HG03196 (cell line): ENCODE data around the gene ARID3C.

Experiments used
- ATAC-seq: cut with Tn5 transposase; IDR thresholded peaks from one replicate; pipeline ENCODE4 v1.9.1; 2021; ENCODE audit not compliant: unreplicated experiment

Gene ARID3C

DNA sequence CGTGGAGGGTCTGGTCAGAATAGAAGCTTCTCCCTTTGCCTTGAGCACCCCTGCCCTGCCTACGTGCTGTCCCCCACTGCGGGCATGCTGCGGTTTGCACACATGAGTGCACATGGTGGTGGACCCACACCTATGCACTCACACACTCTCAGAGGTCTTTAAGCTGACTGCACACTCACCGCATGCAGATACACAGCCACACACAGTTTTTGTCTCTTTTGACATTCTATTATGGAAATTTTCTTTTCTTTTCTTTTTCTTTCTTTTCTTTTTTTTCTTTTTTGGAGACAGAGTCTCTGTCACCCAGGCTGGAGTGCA, 584 bp upstream of the ARID3C start:
- ATAC-seq: no peak

DNA sequence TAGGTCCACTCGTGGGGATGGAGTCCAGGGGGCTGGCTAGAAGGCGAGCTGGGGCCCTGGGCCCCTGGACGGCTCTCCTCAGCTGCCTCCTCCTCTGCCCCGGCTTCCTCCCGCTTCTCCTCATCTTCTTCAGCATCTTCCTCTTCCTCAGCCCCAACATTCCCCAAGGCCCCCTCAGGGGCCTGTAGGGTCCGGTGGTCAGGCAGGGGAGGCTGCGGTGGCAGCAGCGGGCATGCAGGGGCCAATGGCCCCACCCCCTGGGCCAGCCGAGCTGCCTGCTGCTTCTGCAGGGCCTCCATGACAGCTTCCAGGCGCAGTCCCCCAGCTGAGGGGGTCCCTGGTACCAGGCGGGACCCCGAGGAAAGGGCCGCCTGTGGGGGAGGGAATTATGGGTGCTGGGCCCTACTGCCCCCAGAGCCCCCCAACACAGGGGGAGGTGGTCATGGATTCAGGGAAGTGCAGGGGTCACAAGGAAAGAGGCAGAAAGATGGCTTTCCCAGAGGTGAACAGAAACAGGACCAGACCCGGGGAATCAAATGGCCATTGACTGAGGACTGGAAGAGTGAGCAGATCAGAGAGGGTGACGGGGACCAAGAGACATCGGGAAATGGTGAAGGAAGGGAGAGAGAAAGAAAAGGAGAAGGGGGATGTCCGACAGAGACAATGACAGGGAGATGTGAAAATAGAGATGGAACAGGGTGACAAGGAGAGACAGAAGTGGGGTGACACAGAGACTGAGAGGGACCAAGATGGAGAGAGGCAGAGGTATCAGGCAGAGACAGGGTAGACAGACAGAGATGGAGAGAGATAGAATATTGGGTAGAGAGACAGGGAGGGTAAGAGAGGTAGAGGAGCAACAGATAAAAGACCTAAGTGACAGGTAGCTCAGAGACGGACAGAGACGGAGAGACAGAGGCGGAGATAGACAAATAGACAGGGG, 880 bp downstream of the ARID3C start:
- ATAC-seq: no peak

DNA sequence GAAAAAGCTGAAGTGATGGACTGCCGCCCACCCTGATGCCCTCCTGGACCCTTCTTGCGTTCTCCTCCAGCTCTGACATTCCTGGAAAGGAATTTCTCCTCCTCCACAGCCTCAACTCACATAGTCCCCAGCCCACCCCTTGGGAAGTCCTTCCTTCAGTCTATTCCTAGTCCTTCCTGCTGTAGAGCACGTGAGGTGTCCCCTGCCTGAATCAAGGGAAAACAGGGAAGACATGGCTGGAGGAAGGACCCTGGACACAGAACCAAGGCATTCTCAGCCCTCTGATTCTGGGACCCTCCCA, 3.7 kb downstream of the ARID3C start:
- ATAC-seq: no peak

DNA sequence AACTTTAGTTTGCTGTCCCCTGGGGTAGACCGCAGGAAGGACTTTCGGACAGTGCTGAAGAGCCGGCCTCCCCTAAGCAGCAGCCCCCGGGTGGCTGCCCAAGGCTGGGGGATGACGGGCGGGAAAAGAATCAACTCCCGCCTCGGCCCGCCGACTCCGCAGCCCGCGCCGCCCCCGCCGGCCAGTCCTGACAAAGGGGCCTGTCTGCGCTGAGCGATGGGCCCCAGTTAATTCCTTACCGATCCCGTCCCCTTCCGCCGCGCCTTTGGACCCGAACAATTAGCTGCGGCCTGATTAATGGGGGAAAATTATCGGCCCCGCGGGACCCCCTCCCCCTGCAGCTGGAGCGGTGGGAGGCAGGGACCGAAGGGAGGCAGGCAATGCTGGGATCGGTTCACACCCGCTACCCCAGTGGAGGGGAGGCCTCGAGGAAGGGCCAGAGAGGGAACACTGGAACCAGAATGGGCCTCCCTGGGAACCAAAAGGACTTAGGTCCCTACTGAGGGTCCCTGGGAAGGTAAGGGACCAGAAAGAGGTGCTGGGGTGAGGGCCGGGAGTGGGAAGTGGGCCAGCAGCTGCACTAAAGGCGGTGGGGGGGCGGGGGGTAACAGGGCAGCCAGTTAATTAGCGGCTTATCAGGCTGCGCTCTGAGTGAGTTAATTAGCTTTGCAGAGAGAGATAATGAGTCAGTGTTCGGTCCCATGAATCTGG, 4.2 kb downstream of the ARID3C start:
- ATAC-seq: no peak

DNA sequence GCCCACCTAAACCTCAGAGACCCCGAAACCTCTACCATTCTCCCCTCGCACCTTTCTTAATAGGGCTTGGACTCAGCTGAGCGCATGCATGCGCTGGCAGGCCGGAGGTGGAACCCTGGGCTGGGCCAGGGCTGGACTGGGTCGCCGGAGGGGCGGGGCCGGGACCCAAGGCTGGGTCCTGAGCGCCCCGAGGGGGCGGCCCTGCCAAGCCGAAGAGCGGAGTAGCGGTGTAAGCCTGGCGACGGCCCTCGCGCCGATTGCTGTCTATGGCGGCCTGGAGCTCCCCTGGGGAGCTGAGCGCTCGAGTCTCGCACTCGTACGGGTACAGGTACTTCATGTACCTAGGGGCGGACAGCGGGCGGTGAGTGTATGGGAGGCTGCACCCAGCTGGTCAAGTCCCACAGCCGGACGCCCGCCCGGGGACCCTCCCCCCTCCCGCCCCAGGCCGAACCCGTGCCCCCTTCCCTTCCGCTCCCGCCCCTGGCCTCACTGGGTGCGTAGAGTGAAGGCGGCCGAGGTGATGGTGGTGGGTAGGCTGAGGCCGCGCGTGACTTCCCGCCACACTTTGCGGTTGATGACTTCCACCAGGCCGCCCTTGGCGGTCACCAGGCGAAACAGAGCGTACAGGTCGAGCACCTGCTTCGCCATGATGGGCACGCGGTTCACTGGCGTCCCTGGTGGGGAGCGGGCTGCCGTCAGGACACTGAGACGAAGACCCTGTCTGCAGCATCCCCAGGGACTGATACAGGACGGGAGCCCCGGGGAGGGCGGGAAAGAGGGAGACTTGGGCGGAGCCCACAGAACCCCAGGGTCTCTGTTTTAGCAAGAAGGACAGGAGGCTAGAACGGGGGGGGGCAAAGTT, 5.3 kb downstream of the ARID3C start:
- no peak for ATAC-seq

DNA sequence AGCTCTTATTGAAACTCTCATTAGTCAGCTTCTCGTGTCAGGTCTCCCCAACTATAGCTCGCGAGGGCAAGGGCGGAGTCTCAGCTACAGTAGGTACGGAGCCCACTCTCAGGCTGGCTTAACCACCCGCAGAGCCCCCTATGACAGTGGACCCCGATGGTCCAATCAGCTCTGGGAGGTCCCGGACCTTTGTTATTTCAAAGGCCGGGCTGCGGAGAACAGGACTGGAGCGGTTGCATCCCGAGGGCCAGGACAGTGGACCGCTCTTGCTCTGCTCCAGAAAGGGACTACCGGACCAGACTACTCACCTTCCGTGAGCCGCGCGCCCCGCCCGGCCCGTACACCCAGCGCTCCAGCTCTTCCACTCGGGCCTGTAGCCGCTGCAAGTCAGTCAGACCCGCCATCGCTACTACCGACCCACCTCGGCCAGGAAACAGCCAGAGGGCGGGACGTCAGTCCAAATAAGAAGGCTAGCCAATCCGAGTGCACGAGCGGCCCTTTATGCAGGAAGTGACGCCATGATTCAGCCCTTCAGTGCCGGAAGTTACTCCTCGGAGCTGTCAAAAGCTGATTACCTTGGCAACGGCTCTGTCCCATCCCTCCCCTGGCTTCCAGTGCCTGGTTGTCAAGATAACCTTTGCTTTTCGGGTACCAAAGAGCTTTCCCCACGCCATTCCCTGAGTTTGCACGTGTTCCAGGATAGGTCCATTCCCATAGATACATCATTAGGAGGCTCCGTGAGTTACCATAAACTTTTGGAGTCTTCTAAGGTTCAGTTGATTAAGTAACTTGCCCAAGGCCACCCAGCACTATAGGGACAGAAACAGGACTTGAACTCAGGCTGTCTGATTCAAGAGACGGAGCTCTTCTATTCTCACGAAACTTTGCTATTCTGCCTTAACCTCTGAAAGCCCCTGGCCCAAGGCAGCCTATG, 8.5 kb downstream of the ARID3C start, which contains the start of gene DCTN3:
Gene DCTN3, minus strand, starts transcription at position 435 of the 934 bp plus-strand sequence. Its CDS starts 31 bp downstream, at position 404.
- peak; percentile 97 for ATAC-seq

DNA sequence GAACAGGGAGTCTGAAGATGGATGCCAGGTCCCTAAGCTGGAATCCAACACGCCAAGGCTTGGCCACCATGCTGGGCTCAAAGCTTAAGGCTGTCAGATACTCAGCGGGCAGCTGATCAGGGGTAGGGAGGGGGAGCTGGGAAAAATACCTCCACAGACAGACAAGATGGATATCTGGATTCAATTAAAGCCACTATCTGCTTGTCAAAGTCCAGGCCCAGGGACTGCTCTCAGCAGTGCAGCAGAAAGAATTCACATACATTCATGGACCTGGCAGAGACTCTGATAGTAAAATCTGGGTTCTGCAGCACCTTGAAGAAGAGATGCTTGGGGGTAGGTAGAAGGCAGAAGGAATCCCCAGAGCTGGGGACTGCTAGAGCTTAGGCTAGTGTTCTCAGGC, 13.7 kb downstream of the ARID3C start:
- ATAC-seq: no peak

DNA sequence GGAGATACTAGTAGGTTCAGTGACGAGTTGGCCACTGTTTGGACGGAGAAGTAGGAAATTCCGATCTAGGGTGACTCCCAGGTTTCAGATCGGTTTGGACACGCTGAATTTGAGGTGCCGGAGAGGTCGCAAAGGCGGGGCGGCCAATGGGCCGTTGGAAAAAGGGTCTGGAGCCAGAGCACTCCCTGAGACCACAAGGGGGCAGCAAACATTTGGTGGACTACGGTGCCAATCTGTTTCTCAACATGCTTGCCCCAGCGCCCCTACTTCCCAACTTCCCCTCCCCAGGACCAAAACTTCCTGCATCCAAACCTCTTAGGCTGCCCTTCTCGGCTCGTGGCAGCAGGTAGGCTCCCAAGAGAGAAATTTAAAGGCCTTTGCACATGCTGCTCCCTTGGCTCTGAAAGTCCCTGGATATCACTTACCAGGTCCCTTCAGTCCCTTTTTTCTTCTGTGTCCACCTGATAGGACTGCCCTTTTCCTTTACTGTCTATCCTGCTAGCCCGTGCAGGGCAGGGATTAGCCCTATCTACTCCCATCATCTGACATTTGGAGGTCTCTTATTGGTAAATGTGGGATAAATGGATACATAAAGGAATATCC, 16.0 kb downstream of the ARID3C start:
- ATAC-seq: peak; percentile 42

DNA sequence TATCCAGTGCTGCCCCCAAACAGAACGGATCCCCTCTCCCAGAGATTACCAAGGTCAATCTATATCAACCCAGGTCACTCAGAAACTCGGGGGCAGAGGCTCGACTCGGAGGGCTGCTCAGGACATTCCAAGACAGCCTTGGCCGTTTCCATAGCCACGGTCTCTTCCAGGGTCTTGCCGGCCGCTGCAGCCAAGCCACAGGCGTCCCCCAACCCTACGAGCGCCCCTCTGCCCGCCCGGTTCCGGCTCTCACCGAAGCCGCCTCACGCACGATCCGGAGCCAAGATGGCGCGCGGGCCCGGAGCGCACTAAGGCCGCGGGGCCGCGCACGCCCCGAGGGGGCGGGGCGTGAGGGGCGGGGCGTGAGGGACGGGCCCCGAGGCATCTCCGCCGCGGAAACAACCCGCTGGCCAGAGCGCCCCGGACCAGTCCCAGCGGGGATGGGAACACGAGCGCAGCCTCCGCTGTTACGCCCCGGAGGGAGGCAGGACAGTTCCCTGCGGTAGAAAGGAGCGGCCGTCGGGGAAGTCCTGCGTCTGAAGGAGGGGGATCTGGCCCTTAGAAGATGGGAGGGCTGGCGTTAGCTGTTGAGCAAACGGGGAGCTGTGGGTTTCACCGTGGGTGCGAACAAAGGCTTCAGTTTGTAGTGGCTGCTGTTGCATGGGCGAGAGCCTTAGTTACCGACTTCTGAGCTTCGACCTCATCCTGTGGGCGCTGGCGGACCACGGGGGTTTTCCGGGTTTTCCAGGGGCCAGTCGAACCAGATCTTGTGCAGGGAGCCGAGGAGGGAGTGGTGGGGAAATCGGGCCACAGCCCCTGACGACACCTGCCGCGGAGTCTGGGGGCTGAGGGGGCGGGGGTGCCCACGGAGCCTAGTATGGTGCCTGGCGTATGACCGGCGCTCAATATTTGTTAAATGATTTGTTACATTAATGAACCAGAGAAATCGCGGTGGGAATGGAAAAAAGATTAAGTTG, 16.8 kb downstream of the ARID3C start, which contains the start of gene RPP25L:
Gene RPP25L, minus strand, starts transcription at position 287 of the 977 bp plus-strand sequence. CDS start 801 bp downstream, outside the sequence.
- ATAC-seq: peak; percentile 78

DNA sequence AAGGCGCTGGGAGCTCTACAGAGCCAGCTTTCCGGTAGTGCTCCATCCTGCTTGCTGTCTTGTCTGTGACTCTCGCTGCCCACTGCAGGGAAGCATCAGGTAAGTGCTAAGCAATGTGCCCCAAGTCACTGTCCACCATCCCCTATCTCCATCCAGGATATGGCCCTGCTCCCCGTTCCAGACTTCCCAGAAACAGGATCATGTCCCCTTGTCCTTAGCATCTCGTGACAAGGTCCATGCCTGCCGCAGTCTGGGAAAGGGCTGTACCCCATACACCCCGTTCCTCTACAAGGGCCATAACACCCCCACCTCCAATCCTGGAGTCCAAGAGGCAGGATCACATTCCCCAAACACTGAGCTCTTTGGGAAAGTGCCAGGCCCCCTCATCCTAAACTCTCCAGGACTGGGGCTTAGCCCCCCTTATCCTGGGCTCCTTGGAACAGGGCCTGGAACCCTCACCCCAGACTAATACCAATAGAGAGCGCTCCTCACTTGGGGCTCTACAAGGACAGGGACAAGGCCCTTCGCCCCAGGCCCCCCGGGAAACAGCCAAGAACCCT, 17.5 kb downstream of the ARID3C start:
- ATAC-seq: no peak

DNA sequence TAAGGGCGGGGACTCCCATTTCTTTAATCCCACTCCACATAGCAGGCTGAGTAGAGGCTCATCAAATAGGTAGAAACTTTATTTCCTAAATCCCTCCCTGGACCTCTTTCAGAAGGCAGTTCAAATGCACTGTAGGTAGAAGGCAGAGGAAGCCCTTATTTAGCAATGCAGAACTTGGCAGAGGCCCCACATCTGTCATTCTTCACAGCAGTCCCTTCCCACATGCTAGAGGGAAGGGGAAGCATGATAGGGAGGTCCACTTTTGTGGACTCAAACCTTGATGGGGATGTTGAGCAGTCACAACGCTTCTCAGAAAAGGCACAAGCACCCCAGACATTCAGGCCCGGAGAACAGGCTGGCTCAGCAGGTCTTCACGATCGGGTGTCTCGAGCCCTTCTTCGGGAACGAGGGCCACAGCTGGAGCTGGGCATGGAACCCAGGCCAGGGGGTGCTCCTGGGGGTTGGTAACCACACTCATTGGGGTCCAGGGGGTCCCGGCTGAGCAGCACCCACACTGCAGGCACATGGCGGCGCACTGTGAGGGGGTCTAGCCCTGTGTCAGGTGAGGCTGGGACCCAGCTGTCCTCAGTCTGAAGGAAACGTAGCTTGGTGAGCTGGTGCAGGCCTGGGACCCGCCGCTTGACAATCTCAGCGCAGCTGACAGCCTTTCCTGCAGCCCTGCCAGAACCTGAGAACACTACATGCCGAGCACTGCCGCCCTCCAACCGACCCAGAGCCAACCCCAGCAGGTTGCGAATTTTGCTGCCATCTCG, 18.2 kb downstream of the ARID3C start:
- ATAC-seq: no peak

DNA sequence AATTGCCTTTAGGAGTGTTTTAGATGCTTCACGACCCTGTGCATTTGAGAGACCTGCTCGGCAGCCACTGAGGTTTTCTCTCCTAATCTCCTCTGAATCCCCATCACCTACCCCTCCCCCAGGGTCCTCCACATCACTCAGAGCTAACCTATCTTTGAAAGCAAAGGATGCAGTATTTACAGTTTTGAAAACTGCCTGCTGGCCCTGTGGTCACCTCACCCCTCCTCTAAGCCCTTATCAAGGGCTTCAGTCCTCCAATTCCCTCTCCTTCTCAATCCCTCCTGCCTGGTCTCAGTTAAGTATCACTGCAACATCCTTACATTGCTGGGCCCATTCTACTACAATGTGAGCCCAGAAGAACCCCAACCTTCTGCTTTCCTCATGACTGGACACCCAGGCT, 21.5 kb downstream of the ARID3C start:
- no peak for ATAC-seq

DNA sequence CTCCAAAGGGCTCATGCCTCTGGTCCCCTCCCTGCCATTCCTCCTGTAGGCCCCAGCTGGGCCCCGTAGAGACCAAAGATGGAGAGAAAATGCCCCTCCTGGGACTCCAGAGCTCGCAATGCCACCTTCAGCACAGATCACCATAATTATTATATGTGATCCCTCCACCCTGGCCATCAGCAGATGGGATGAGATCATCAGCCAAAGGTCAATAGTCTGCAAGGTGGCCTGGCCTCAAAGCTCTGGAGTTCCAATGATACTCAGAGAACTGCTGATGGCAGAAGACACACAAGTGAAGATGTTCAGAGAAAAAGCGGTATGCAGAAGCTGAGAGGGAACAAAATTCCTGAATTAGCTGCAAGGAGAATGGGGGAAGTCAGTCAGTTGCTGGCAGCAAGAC, 22.0 kb downstream of the ARID3C start:
- no peak for ATAC-seq

DNA sequence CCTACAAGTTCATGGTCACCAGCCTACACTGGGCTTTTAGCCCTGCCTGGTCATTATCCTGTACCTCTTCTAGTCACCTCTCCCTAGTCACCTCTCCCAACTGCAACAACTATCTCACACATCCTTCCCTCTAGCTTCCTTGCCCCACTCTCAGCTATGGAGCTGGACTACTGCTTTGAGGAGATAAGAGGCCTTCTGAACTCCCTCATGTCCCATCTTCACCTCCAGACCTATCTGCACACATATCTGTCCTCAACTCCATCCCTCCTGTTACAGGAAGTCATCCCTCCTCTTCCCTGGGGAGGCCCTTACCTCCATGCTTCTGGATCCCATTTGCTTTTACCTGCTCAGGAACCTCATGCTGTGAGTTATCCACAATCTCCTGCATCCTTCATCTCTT, 22.7 kb downstream of the ARID3C start:
- ATAC-seq: no peak

DNA sequence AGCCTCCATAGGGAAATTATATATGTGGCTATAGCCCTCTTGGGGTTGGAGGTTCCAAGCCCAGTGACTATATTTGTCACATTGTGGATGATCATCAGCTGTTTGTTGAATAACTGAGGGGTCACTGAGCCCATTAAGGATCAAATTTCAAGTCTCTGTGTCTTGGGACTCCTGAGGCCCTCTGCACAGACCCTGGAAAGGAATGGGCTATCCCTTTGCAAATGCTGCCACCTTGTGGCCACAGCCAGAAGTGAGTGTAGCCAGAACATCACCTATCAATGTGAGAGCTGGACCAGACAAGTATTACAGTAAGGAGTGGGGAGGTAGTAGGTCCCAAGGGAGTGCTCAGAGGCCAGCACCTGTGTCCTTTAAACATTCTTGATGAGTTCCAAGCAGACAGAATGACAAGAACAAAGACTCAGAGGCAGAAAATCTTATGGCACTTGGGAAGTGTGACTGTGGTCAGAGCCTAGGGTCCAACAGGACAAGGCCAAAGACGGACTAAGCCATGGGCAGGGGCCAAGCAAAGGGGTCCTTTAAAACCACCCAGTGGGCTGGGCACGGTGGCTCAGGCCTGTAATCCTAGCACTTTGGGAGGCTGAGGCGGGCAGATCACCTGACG, 25.1 kb downstream of the ARID3C start:
- ATAC-seq: no peak

DNA sequence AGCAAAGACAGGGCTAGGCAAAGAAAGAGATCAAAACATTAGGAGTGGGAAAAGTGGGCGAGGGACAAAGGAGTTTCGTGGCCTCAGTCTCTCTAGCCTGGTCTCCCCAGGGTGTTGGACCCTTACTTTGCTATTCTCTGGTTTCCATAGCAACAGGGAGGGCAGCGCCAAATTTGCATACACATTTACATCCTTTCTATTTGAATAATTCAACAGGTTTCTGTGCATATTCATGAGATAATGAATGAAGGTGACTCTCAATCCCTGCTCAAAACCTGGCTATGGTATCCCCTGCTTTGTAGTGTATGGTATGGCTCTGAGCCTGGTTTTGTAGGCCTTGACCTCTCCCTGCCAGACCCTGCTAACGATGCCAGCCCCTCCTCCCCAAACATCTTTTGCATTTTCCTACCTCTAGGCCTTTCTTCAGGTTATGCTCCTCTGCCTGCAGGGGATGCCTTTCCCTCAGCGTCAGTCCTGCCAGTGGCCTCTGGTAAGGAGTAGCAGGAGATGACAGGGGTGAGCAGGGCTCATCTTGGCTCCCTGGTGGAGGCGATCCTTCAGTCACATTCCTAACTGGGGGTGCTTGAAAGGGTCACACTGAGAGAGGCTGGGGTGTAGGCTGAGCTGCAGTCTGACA, 26.8 kb downstream of the ARID3C start:
- no peak for ATAC-seq

DNA sequence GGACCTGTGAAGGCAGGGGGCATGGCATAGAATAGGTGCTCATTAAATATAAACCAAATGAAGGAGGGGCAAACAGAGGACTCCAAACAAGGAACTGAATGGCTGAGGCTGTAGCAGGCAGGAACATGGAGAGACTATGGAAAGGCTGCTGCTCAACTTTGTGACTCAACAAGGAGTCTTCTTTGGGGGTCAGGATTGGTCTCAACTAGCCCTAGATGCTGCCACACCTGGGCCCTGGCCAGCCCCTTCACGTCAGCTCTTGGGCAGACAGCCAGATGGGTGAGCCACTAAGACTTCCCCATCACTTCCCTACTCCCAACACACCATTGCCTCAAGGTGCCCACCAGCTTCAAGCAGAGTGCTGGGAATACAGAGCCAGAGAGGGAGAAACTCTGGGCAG, 28.0 kb downstream of the ARID3C start:
- no peak for ATAC-seq
